ENCODE data around the gene NCKAP5.
A peak's percentile ranks its signal among the peaks of the same experiment; 100 is the strongest.

NCKAP5 gene

DNA sequence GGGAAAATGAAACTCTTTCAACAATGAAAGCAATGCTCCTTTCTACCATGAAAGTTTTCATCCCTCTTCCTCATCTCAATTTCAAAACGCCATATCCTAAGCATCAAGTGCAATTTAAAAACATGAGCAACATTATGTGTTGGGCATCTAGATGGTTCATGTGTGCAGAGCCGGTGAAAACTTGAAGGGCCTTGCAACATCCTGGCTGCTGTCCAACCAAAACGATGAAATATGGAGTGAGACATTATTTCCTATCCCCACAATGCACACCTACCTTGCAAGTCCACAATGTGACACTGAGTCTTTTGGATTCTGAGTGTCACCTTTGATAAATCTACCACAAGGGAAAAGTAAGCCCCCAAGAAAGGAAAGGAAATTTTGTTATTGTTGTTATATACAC lies 110.0 kb downstream of the NCKAP5 start:
- DNase-seq (ENCODE audit: low read depth, low spot score): no peak

DNA sequence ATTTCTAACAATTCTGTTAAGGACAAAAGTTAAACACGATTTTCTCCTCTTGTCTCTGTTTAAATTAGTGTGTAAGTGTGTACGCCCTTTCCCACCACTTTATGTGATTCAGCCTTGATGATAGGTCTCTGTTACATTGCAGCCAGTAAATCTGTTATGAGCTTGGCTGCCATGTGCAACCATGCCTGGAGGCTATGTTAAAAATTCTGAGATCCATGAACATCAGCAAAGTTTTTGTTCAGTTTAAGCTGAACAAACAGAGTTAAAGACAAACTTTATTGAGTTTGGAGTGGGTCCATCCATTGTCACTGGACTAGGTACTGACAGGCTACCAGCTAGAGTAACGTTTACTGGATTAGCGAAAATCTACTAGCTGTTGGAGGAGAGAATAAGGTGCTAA lies 110.4 kb downstream of the NCKAP5 start:
- DNase-seq (ENCODE audit: low read depth, low spot score): no peak

DNA sequence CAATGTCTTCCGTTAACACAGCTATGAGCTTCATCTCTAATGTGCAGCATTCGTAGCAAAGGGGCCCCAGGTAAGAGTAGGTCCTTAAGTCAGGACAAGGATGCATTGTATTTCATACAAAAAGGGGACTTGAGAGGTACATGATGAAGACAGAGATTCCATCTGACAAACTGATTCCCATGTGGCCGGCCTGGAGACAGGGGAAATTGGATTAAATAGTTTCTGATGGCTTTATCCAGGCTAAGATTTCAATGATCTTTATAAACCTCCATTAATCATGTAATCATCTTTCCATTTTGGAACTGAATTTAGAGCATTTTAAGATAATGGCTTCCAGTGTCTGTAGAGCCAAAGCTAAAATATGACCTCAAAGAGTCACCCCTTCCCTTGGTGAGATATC lies 111.3 kb downstream of the NCKAP5 start:
- no peak for DNase-seq (ENCODE audit: low read depth, low spot score)

DNA sequence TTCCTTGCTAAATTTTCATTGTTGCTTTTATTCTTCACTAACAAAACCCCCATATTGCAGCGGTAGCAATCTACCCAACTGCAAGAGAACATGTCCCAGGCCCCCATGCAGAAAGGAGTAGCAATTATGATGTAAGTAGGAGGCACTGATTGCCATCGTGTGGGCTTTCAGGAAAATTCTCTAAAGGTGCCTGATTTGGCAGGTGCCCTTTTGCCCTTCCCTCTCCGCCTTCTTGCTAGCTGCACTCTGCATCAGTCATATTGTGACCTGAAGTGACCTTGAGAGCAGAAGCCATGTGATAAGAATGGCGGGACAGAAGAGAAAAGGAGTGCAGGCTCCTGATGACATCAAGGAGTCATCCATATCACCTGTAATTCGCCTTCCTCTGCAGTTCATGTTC lies 112.1 kb downstream of the NCKAP5 start:
- DNase-seq (ENCODE audit: low read depth, low spot score): no peak

DNA sequence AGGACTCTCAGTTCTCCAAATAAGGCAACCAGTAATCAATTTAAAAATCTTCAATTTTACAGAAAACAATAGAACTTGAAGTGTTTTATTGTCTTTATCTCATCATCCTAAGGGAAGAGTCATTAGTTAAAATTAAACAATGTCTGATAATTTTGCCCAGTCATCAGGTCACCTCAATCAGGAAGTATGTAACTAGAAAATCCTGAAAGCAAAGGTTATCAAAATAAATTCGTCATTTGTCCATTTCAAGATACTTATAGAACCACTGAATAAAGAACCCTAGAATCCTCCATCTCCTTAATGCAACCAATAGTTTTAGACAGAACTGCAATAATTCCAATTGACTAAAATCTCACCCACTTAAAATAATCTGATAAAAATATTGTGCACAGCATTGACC lies 115.2 kb downstream of the NCKAP5 start:
- no peak for DNase-seq (ENCODE audit: low read depth, low spot score)

DNA sequence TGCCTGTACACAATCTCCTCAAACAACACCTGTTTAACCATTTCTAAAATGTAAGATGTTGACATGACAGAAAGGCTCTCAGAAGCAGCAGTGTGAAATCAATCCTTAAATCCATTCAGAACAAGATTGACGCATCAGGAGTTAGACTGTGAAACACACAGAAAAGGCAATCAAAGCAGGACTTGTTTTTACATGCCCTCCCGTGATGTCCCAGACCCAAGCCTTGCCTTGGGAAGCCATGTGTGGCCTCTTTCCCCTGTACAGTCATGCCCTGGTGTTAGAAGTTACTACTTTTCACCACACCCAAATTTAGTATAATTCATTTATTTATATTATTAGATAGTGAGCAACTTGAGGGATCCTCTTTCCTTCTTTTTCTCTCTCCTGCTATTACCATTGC lies 115.7 kb downstream of the NCKAP5 start:
- DNase-seq (ENCODE audit: low read depth, low spot score): no peak

DNA sequence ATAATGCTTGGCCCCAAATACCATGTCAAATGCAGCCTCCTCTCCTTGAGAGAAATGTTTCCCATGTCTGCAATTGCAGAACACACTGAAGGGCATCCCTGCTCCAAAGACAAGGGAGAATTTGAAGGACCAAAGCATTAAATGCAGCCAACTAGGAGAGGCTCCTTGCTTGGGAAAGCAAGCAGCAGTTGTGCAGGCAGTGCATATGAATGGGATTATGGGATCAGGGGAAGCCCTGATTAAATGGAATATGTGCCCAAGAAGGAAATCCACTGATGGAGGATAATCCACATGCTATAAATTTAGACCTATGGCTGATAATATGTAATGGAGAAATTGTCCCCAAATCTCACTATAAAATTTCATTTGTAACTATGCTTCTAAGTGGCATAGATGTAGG lies 116.1 kb downstream of the NCKAP5 start:
- no peak for DNase-seq (ENCODE audit: low read depth, low spot score)

DNA sequence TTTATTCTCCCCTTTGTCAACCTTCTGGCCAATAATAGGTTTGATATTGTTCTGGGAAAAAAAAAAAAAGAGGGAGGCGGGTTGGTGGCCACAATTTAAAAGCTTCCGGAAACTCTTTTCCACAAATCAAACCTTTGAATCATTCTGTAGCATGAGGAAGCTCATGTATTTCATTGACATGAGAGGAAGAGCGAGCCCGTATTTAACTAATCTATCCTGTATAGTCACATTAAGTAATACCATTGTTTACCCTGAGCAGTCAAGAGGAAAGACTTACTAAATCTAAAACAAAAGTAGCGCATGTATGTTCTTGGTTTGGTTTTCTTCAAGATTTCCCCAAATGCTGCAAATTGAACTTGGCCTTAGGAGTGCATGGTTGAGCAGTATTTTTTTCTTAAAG lies 120.1 kb downstream of the NCKAP5 start:
- no peak for DNase-seq (ENCODE audit: low read depth, low spot score)

DNA sequence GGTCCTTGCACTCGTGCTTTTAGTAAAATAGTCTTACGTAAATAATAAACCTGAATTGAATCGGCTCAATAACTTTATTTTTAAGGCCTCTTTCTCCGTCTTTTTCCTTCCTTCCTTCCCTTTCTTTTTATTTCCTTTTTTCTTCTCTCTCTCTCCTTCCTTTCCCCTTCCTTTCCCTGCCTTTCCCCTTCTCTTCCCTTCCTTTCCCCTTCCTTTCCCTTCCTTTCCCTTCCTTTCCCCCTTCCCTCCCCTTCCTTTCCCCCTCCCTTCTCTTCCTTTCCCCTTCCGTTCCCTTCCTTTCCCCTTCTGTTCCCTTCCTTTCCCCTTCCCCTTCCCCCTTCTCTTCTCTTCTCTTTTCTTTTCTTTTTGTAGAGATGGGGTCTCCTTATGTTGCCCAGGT lies 121.0 kb downstream of the NCKAP5 start:
- DNase-seq (ENCODE audit: low read depth, low spot score): no peak

DNA sequence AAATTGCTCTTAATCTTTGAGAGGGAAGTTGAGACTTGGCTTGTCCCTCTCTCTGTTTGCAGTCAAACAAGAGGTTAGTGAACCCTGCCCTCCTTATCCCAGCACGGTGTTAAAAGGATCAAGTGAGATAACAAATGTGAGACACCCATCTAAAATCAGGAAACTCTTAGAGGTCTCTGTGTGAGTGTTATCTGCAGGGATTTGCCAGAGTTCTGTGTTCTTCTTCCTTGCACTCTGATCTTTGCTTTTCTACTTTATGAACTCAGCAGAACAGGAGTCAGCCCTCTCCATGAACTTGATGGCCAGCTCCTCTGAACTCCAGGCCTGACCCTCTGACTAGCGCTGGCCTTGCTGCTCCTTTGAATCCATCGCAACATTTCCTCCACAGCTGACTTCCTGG lies 123.8 kb downstream of the NCKAP5 start:
- DNase-seq (ENCODE audit: low read depth, low spot score): peak; percentile 2

DNA sequence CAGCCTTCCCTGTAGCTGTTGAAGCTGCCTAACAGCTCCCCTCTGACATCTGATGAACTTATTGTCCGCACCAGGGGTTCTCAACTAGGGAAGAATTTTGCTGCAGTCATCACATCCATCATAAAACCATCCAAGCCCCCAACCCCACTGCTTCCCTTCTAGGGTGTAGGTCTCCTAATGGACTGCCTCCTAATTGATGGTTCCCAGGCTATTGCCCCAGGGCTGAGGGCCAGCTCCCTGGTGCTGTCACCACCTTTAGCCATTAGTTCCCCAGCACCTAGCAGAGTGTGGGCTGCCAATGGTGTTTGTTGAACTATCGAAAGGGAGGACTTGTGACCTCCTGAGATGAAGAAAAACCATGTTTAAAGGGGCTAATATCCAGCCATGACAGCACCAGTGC lies 125.9 kb downstream of the NCKAP5 start:
- DNase-seq (ENCODE audit: low read depth, low spot score): no peak

DNA sequence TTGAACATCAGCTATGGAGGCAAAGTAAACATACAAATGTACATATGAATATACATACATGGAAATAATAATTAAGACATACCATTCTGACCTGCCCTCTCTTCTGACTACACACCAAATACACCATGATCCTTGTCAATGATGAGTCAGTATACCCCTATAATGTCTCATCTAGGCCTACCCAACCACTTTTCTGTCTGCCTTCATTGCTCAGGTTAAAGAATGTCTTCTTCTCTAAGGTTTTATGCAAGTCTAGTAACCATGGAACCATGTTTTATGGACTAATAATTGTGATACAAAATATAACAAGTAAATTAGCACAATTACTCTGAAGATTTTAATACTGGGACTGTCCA lies 128.7 kb downstream of the NCKAP5 start:
- no peak for DNase-seq (ENCODE audit: low read depth, low spot score)

DNA sequence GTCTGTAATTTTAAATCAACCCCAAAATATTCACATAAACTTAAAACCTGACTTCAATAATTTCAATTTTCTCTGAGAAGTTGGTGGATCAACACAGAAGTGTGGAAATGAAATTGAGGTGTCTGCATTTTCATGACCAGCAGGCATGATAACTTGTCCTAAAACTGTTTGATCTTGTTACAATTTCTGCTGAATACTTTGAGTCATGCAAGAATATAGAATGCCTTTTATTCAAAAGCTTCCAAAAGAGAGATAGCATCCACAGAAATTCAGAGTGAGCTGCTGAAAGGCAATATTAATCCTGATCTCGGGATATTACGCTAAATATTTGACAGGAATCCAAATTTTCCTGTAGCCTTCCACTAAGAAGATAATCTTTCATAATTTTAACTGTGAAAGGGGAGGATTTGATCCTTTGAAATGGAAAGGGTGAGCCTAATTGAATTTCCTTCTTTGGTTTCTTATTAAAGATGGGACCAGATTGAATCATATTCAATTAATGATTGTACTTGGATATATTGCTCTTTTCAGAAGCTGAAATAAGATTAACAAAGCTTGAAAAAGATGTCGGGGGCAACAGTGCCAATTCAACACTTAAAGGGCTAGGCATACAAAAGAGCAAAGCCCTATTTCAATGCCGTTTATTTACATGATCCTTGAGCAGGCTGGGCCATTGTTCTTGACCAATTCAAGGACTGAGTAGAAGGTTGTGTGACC lies 129.3 kb downstream of the NCKAP5 start:
- DNase-seq (ENCODE audit: low read depth, low spot score): no peak

DNA sequence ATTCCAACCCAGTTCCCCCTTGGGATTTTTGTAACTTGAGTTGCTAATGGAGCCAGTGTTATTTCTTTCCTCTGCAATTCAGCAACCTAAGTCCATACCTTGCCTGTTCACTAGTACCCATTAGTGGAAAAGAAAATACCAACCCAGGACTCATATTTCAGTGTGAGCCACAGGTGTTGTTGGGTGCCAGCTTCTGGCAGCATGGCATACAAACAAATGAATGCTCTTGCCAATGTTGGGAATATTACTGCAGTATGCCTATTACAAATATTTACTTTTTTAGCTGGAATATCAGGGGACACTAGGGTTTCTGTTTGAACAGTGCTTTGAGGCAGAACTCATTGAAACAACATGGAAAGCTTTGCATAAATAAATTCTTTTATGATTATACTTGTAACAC lies 130.2 kb downstream of the NCKAP5 start:
- no peak for DNase-seq (ENCODE audit: low read depth, low spot score)

DNA sequence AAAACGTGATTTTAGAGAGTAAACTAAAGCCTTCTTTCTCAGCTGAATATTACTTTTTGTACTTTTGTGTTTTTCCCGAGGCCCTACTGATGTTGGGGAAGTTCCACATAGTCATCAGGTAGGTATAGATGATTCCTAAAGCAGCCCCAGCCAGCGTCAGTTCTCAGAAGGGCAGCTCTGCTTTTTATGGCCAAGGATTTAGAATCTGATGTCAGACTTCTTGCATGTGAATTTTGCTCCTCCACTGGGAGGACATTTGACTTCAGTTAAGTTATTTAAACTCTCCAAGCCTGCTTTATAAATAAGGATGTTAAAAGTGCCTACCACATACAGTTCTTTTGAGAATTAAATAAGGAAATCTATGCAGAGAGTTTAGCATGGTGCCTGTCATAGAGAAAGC lies 130.8 kb downstream of the NCKAP5 start:
- DNase-seq (ENCODE audit: low read depth, low spot score): no peak

DNA sequence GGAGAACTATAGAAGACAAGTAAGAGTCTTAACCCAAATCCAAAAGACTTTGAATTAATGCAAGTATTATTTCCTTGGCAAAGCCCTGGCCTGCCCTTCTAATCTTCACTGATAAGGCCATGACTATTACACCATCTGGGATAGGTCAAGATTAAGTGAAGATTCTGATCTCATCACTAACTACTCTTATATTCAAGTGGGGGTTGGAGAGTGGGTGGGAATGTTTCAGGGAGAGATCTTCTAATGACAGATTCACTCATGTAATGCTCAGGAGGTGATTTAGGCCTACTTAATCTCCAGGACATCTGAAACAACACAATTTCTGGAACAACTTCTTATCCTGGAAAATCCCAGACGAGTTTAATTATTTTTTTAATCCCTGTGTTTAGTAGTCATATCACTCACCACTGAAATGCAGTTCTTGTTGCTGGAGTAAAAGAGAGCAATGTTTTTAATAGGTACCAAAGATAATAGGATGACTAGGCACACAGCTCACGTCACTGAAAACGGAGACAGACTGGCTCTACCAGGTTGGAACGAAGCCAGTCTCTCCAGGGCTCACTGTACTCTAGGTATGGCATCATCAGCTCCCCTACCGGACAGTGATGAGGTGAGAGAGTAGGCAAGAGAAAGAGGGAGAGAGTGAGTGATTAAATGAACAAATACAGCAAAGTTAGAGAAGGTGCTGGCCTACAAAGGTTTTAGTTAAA lies 133.1 kb downstream of the NCKAP5 start:
- no peak for DNase-seq (ENCODE audit: low read depth, low spot score)

DNA sequence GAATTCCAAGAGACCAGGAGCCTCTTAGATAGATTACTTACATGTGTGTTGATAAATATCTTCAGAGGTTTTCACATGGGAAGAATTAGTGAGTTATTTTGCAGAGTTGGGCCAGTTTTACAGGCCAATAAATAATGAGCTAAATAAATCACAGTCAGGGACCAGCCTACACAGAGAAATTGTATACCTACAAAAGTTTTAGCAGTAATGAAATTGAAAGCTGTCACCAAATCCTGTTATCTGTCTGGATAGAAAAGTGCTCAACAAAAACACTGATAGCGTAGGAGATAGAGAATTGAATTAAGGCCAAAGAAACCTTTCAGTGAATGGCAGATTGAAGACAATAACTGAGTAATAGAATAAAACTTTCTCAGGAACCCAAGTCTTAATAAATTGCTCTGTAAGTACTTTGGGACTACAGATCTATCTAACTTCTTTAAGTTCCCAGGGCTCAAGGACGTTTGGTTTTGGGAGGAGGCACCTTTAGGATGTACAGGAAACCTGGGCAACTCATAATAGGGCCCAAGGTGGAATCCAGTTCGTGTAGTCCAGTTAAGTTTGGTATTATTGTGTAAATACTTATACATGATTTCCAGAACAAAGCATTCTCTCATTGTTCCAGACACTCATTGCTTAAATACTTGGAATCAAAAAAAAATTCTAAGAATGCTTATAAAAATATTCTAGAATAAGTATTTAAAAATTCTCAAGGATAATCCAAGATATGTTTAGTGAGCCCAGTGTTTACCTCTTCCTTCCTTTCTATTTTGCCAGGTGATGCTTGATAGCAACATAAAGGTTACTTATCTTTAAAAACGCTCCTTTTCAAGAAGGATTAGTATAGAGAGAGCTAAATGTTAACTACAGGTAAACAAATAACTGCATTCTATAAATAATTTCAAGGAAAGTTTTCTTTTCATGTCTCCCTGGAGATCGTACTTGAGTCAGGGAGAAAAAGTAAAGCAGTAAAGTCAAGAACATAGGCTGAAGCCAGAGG lies 134.5 kb downstream of the NCKAP5 start:
- no peak for DNase-seq (ENCODE audit: low read depth, low spot score)

DNA sequence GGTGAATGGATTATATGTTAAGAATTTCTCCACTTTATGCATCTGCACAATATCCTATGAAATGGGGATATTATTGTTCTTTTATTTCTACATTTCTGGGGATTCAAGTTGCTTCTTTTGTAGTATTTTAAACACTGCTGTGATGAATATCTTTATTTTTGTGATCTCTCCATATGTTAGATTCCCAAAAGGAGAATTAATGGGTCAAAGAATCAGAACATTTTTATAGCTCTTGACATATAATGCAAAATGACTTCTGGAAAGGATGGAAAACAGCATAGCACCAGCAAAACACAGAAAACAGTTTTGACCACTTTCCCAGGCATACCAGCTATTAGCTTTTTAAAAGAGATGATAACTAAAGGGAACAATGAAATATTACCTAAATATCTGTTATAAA lies 135.5 kb downstream of the NCKAP5 start:
- DNase-seq (ENCODE audit: low read depth, low spot score): no peak

DNA sequence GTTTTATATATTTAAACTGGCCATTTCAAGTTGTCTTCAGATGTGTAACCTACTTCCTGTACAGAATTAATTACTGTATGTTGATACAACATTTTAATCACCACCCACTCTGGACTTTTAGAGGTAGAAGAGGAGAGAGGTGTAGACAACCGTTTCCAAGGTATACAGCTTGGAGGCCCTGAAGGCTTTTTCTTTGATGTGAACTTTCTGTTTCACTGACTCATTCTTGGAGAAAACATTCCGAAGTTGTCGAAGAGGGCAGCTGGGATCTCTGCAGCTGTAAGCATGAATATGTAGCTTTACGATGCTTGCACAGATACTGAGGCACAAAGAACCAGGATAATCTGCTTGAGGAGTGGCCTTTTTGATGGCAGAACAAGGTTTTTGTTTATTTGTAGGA lies 137.0 kb downstream of the NCKAP5 start:
- DNase-seq (ENCODE audit: low read depth, low spot score): peak; percentile 34

DNA sequence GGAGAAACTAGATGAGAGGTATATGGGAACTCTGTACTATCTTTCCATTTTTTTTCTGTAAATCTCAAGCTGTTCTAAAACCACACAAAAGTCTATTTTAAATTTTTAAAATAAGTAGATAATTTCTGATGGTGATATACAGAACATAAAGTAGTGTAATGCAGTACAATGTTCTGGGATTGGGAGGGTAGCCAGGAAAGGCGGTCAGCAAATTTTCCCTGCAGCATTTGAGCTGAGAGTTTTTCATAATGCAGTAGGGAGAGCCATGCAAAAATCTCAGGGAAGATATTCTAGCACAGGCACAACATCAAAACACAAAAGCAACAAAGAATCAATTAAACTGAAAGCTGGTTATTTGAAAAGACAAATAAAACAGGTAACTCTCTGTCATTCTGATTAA lies 141.5 kb downstream of the NCKAP5 start:
- DNase-seq (ENCODE audit: low read depth, low spot score): no peak

DNA sequence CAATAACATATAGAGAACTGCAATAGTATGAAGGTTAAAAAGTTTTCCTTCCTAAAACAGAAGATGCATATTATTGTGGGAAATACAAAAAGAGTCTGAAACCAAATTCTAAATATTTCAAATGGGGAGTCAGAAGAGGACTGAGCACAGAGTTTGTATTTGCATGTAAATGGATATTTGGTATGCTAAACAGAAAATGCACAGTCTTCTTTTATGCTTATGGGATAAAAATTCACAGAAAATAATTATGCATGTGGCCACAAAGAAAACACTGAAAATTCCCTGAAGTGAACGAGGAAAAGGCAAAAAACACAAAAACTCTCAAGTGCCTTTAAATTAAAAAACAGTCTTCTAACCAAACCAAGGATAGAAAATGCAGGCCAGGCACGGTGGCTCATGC lies 142.7 kb downstream of the NCKAP5 start:
- no peak for DNase-seq (ENCODE audit: low read depth, low spot score)

DNA sequence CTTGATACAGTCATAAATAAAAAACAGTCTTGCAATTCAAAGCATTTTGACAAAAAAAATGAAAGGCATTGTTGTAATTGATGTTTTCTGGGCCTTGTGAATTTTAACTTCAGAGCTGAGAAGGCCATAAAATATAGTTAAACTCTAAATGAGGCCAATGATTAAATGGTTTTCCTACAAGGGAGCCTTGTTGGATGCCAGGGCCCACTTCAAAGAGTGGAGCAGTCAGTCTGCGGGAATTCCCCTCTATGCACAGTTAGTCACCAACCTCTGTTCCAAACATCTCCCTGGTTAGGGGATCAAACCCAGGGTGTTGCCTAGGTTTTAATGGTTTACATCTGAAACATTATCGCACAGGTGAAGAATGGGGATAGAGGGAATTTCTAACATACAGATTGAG lies 143.4 kb downstream of the NCKAP5 start:
- no peak for DNase-seq (ENCODE audit: low read depth, low spot score)

All from ELF-1 (cell line).